Measurements from ENCODE around the gene CHRDL2.
A peak's percentile ranks its signal among the peaks of the same experiment; 100 is the strongest.
"Not testable (repeated sequence)": the region's sequence is repeated elsewhere in the genome, so short reads cannot be mapped to it uniquely, and the experiment has no call there.

The CHRDL2 gene

GRCh38 chr11:74731301-74732094 is at the start of gene CHRDL2:
Gene CHRDL2 (minus strand): TSS chr11:74731426. CDS start chr11:74730888, 538 bp downstream.
- peak; percentile 76 for DNase-seq (ENCODE audit: low spot score)

- no peak for DNase-seq (ENCODE audit: low spot score)
Measured at GRCh38 chr11:74780248-74781005, 49.2 kb upstream of the CHRDL2 start.

- no peak for DNase-seq (ENCODE audit: low spot score)
Measured at GRCh38 chr11:74778581-74778980, 47.4 kb upstream of the CHRDL2 start.

GRCh38 chr11:74777877-74778276 is 46.7 kb upstream of the CHRDL2 start:
- no peak for DNase-seq (ENCODE audit: low spot score)

GRCh38 chr11:74777038-74777437 is 45.8 kb upstream of the CHRDL2 start:
- DNase-seq (ENCODE audit: low spot score) = no peak

DNA sequence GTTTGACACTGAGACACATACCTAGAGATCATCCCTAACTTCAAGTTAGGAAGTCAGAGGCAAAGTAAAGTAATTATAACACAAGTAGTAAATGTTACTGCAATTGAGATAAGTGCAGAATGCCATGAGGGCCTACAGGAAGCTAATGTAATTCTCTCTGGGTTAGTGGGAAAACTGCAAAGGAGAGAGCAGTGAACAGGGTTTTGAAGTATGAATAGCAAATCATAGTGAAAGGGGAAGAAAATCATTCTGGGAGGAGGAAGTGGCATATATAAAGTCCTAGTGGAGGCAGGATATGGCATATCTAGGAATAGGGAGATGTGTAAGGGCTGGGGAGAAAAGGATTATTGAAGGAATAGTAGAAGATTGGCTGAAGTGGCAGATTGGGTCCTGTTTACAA is 45.3 kb upstream of the CHRDL2 start:
- DNase-seq (ENCODE audit: low spot score) = no peak

GRCh38 chr11:74775762-74776161 is 44.5 kb upstream of the CHRDL2 start:
- DNase-seq (ENCODE audit: low spot score) = no peak

DNA sequence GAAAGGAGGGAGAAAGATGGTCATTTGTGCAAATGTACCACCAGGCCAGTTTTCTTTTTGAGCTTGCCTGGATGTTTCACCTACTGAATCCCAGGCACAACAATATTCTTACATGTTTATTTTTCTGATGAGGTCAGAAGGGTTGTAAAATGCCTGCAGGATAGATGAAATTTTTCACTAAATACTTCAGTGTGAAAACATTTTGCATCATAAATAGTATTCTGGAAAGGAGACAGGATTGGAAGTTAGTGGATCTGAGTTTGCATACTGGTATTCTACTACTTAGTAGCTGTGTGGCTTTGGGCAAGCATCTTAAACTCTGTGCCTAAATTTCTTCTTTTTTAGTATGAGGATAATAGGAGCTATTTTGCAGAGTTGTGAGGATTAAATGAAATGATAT is 42.2 kb upstream of the CHRDL2 start:
- DNase-seq (ENCODE audit: low spot score) = no peak

- DNase-seq (ENCODE audit: low spot score) = no peak
Measured at GRCh38 chr11:74771139-74771538, 39.9 kb upstream of the CHRDL2 start.

GRCh38 chr11:74770456-74770855 is 39.2 kb upstream of the CHRDL2 start:
- no peak for DNase-seq (ENCODE audit: low spot score)

- DNase-seq (ENCODE audit: low spot score) = no peak
Measured at GRCh38 chr11:74769055-74769707, 38.0 kb upstream of the CHRDL2 start.

DNA sequence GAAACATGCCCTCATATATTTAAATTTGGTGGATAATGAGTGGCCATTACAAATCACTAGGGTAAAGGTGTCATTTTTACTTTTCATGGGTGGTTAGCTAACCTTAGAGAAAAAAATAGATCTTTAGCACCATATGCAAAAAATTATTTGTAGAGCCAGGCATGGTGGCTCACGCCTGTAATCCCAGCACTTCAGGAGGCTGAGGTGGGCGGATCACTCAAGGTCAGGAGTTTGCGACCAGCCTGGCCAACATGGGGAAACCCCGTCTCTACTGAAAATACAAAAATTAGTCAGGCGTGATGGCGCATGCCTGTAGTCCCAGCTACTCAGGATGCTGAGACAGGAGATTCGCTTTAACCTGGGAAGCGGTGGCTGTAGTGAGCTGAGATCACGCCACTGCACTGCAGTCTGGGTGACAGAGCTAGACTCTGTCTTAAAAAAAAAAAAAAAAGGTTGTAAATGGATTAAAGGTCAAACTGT is 37.0 kb upstream of the CHRDL2 start:
- not testable (repeated sequence) for DNase-seq (ENCODE audit: low spot score)

- no peak for DNase-seq (ENCODE audit: low spot score)
Measured at GRCh38 chr11:74766905-74767304, 35.7 kb upstream of the CHRDL2 start.

- no peak for DNase-seq (ENCODE audit: low spot score)
Measured at GRCh38 chr11:74756571-74756970, 25.3 kb upstream of the CHRDL2 start.

DNA sequence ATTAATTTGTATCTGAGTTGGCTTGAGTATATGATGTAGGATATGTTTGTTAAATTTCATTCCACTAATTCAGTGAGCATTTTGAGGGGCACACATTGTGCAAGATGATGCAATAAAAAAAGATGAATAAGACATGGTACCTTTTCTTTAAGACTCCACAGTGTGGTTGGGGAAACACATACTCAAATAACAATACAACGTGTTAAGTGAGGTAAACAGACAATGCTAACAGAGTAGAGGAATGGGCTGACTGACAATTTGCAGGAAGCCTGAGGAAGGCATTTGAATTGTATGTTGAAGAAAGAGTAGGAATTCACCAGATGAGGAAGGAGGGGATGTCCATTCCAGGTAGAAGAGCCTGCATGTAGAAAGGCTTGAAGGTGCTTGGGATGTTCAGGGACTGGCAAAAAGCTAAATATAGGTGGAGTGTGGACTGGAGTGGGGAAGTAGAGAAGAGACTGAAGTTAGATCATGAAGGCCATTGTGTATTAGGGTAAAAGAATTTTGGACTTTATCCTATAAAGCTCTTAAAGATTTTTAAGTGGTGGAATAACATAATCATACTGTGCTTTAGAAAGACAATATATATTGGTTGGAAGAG is 24.3 kb upstream of the CHRDL2 start:
- no peak for DNase-seq (ENCODE audit: low spot score)

DNA sequence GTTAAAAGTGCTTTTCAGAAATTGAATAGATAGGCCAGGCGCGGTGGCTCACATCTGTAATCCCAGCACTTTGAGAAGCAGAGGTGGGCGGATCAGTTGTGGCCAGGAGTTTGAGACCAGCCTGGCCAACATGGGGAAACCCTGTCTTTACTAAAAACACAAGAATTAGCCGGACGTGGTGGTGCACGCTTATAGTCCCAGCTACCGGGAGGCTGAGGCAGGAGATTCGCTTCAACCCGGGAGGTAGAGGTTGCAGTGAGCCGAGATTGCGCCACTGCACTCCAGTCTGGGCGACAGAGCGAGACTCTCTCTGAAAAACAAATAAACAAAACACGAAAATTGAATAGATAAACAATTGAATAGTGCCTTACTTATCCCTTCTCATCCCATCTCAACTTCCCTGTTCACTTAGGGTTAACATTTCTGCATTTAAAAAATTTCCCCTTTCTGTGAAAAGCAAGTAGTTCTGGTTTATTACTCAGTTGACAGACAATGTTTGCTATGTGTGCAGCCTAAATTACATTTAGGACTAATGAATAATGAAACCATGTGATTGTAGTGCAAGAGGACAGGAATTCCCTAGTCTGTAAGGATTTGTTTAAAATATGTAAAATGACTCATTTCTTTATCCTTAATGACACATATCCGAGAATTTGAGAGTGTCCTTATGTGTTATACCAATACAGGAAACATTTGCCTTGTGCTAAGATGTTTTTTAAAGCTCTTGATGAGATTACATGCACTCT is 23.5 kb upstream of the CHRDL2 start:
- DNase-seq (ENCODE audit: low spot score) = peak; percentile 73

GRCh38 chr11:74751303-74751702 is 20.1 kb upstream of the CHRDL2 start:
- no peak for DNase-seq (ENCODE audit: low spot score)

DNA sequence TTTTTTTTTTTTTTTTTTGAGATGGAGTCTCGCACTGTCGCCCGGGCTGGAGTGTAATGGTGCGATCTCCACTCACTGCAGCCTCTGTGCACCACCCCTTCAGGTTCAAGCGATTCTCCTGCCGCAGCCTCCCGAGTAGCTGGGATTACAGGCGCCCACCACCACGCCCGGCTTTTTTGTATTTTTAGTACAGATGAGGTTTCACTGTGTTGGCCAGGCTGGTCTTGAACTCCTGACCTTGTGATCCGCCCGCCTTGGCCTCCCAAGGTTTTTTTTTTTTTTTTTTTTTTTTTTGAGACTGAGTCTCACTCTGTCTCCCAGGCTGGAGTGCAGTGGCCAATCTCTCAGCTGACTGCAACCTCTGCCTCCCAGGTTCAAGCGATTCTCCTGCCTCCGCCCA is 19.4 kb upstream of the CHRDL2 start:
- DNase-seq (ENCODE audit: low spot score) = not testable (repeated sequence)

GRCh38 chr11:74749965-74750296 is 18.7 kb upstream of the CHRDL2 start:
- DNase-seq (ENCODE audit: low spot score) = no peak

- DNase-seq (ENCODE audit: low spot score) = peak; percentile 78
Measured at GRCh38 chr11:74749127-74749964, 18.1 kb upstream of the CHRDL2 start.

All from GM03348 (cell line).